H1 (cell line): ENCODE measurements around the gene AMMECR1L. TPM values are rescaled to one million over a fixed set of nuclear protein-coding genes. Genes with fewer than 3 reads are reported as not detected.

ENCODE experiments used
- CTCF ChIA-PET: fragments of 300-600 bp; sonication (Branson Sonifier 250); formaldehyde crosslinking; loops from one replicate; lab custom pipeline; 2021; ENCODE audit not compliant: partially characterized antibody; lab: Charles Lee
- POLR2A ChIA-PET: fragments of 300-600 bp; sonication (Branson Sonifier 250); formaldehyde crosslinking; loops from one replicate; lab custom pipeline; 2021; ENCODE audit warnings: inconsistent platforms; ENCODE audit not compliant: partially characterized antibody; lab: Charles Lee
- DNase-seq, 2 experiments: peaks; one replicate each; pipeline versions ENCODE4 v3.0.0 to v3.0.0-alpha.2; 2010 to 2022; ENCODE audit warnings: low spot score in 2 of 2, low read depth in 1 of 2, mixed read lengths in 1 of 2
- FAIRE-seq: peaks from 2 replicates; lab custom pipeline; 2011; peaks lifted over from hg19 to GRCh38; lab: Jason Lieb, UNC
- H2AFZ ChIP-seq: 2 replicates; pipeline ENCODE4 v1.8.1; 2012; ENCODE audit warnings: low read length, inconsistent platforms
- H2AK5ac ChIP-seq: 2 replicates; pipeline ENCODE4 v1.6.1; 2013; ENCODE audit warnings: low read depth, low read length
- H2BK120ac ChIP-seq: replicated peaks from 2 replicates; pipeline ENCODE3; 2013; ENCODE audit warnings: low read depth, low read length, inconsistent platforms
- H2BK12ac ChIP-seq: 2 replicates; pipeline ENCODE4 v1.6.1; 2013; ENCODE audit warnings: low read depth, low read length
- H2BK15ac ChIP-seq: 2 replicates; pipeline ENCODE4 v1.6.1; 2013; ENCODE audit warnings: low read length
- H2BK20ac ChIP-seq: 2 replicates; pipeline ENCODE4 v1.6.1; 2013; ENCODE audit warnings: low read length
- H2BK5ac ChIP-seq: 2 replicates; pipeline ENCODE4 v1.6.1; 2013; ENCODE audit warnings: low read depth, low read length
- H3K14ac ChIP-seq: 2 replicates; pipeline ENCODE4 v1.6.1; 2013; ENCODE audit warnings: inconsistent platforms; ENCODE audit not compliant: insufficient read length
- H3K18ac ChIP-seq: 2 replicates; pipeline ENCODE4 v1.6.1; 2013; ENCODE audit warnings: low read length; ENCODE audit errors: extremely low read depth
- H3K23ac ChIP-seq: 2 replicates; pipeline ENCODE4 v1.6.1; 2013; ENCODE audit warnings: inconsistent platforms; ENCODE audit not compliant: insufficient read length
- H3K23me2 ChIP-seq: 2 replicates; pipeline ENCODE4 v1.6.1; 2013; ENCODE audit warnings: low read depth, low read length
- H3K27ac ChIP-seq: 2 replicates; pipeline ENCODE4 v1.6.1; 2011; ENCODE audit warnings: low read depth, low read length, inconsistent platforms
- H3K27me3 ChIP-seq, 4 experiments: replicated peaks in 1 of 4; 1 replicate in 1 of 4; 2 replicates in 3 of 4; pipeline versions ENCODE4 v1.6.1 to v1.8.1; 2011 to 2013; ENCODE audit warnings: low read length in 3 of 4, mild to moderate bottlenecking in 3 of 4, inconsistent platforms in 2 of 4, mixed read lengths in 2 of 4, moderate library complexity in 1 of 4; ENCODE audit not compliant: control insufficient read depth in 3 of 4, insufficient read depth in 3 of 4; ENCODE audit errors: extremely low read depth in 1 of 4
- H3K36me3 ChIP-seq, 4 experiments: 2 replicates each; pipeline versions ENCODE4 v1.6.1 to v1.8.1; 2011 to 2013; ENCODE audit warnings: mild to moderate bottlenecking in 4 of 4, low read length in 3 of 4, moderate library complexity in 2 of 4, control low read depth in 1 of 4, inconsistent platforms in 1 of 4; ENCODE audit not compliant: insufficient read depth in 4 of 4, control insufficient read depth in 2 of 4
- H3K4ac ChIP-seq: replicated peaks from 2 replicates; pipeline ENCODE3; 2013; ENCODE audit warnings: low read length, low read depth, mixed read lengths, inconsistent platforms; ENCODE audit not compliant: insufficient read length
- H3K4me1 ChIP-seq, 4 experiments: replicated peaks in 1 of 4; 1 replicate in 1 of 4; 2 replicates in 3 of 4; pipeline versions ENCODE4 v1.6.1 to v1.8.1; 2011 to 2013; ENCODE audit warnings: low read length in 3 of 4, inconsistent platforms in 2 of 4, mixed read lengths in 1 of 4; ENCODE audit not compliant: insufficient read depth in 4 of 4, control insufficient read depth in 3 of 4
- H3K4me2 ChIP-seq, 2 experiments: 2 replicates each; pipeline versions ENCODE4 v1.6.1 to v1.8.1; 2011 to 2013; ENCODE audit warnings: low read depth in 2 of 2, low read length in 2 of 2, control low read depth in 1 of 2, inconsistent platforms in 1 of 2, mild to moderate bottlenecking in 1 of 2; ENCODE audit not compliant: insufficient read depth in 1 of 2
- H3K4me3 ChIP-seq, 4 experiments: fragments of 200-600, 300-600 bp in 1 of 4; sonication (generic), shearing (Covaris generic), sonication (Bioruptor Twin) in 1 of 4; 2 replicates each; pipeline versions ENCODE4 v1.5.1 to v1.8.1; 2011 to 2016; ENCODE audit warnings: low read length in 4 of 4, low read depth in 3 of 4, control low read depth in 2 of 4, inconsistent platforms in 2 of 4, mild to moderate bottlenecking in 2 of 4, mixed read lengths in 1 of 4, moderate library complexity in 1 of 4; ENCODE audit not compliant: insufficient read depth in 2 of 4; ENCODE audit errors: extremely low read depth in 1 of 4
- H3K56ac ChIP-seq: replicated peaks from 2 replicates; pipeline ENCODE3; 2013; ENCODE audit warnings: low read depth, mild to moderate bottlenecking, mixed read lengths, low read length, inconsistent platforms; ENCODE audit not compliant: insufficient read length
- H3K79me1 ChIP-seq: 2 replicates; pipeline ENCODE4 v1.6.1; 2013; ENCODE audit warnings: low read depth, low read length, control low read depth
- H3K79me2 ChIP-seq, 2 experiments: 2 replicates each; pipeline versions ENCODE4 v1.6.1 to v1.8.1; 2012 to 2013; ENCODE audit warnings: low read length in 2 of 2, mild to moderate bottlenecking in 2 of 2, inconsistent platforms in 1 of 2; ENCODE audit not compliant: insufficient read depth in 2 of 2, control insufficient read depth in 1 of 2
- H3K9ac ChIP-seq, 4 experiments: replicated peaks in 1 of 4; 1 replicate in 1 of 4; 2 replicates in 3 of 4; pipeline versions ENCODE4 v1.6.1 to v1.8.1; 2011 to 2013; ENCODE audit warnings: low read depth in 3 of 4, low read length in 3 of 4, control low read depth in 2 of 4, mild to moderate bottlenecking in 2 of 4, moderate library complexity in 2 of 4, inconsistent platforms in 1 of 4; ENCODE audit errors: extremely low read depth in 1 of 4
- H3K9me3 ChIP-seq, 2 experiments: 2 replicates each; pipeline versions ENCODE4 v1.6.1 to v1.8.1; 2012 to 2013; ENCODE audit warnings: mild to moderate bottlenecking in 2 of 2, moderate library complexity in 2 of 2, control low read depth in 1 of 2, inconsistent platforms in 1 of 2, low read depth in 1 of 2, low read length in 1 of 2, mixed read lengths in 1 of 2; ENCODE audit not compliant: insufficient read depth in 2 of 2
- H4K20me1 ChIP-seq, 2 experiments: replicated peaks in 1 of 2; 2 replicates each; pipeline versions ENCODE3 to v1.8.1; 2011 to 2013; ENCODE audit warnings: inconsistent platforms in 2 of 2, low read length in 2 of 2, mild to moderate bottlenecking in 1 of 2; ENCODE audit not compliant: insufficient read depth in 2 of 2, control insufficient read depth in 1 of 2
- H4K5ac ChIP-seq: 2 replicates; pipeline ENCODE4 v1.6.1; 2013; ENCODE audit warnings: low read length, low read depth, mixed read lengths, inconsistent platforms; ENCODE audit not compliant: insufficient read length
- H4K8ac ChIP-seq: 2 replicates; pipeline ENCODE4 v1.8.0; 2013; ENCODE audit warnings: mild to moderate bottlenecking, moderate library complexity, low read length, inconsistent platforms; ENCODE audit not compliant: insufficient read depth; ENCODE audit errors: extremely low read depth
- H4K91ac ChIP-seq: replicated peaks from 2 replicates; pipeline ENCODE3; 2013; ENCODE audit warnings: low read length, mixed read lengths, inconsistent platforms; ENCODE audit not compliant: insufficient read length
- TAF1 ChIP-seq: IDR thresholded peaks from 2 replicates; pipeline ENCODE4 v1.6.1; 2011; ENCODE audit warnings: mild to moderate bottlenecking, low read depth, low read length
- polyA plus RNA-seq, 7 experiments: library from polyadenylated mRNA; depleted of rRNA in 3 of 7; stranded (reverse) in 5 of 7; unstranded in 2 of 7; fragments of >200 nt in 5 of 7; fragments of 200-250 nt in 2 of 7; gene quantifications; 1 replicate in 5 of 7; 2 replicates in 1 of 7; 4 replicates in 1 of 7; pipeline versions ENCODE4 v1.2.1 to v1.2.3, GENCODE V29; 2011 to 2013; ENCODE audit warnings: missing spikeins in 2 of 7, mixed read lengths in 2 of 7
- total RNA-seq: library from RNA; stranded (reverse); fragmentation: NEBNext Ultra II Directional; extraction: Animal tissue kit (Norgen Biotek cat#: 25700); gene quantifications from 2 replicates; pipeline ENCODE4 v1.2.1, GENCODE V29; 2021

Gene AMMECR1L
- total and polyA plus RNA-seq, 2 of the 8 experiments (the other 6 are each of a cell fraction or from before 2014, with no cell fraction given): 10.1 to 18.8 TPM

- Histone ChIP-seq H2BK5ac (no peak overlapping the region), H3K4me3 (no peak overlapping the region), H4K8ac (no peak overlapping the region), H3K79me1 (no peaks in the 10 kb centered on the region; the same call in 1 of the 2 replicates), H3K18ac (no peak overlapping the region), H4K20me1 (peaks cover 0 to 9% of the 10 kb centered on the region in 2 experiments), H3K9ac (no peak overlapping the region), H3K9me3 (no peaks in the 10 kb centered on the region), H4K91ac (no peak overlapping the region), H2AK5ac (no peak overlapping the region), H3K14ac (no peak overlapping the region), H2BK120ac (no peak overlapping the region), H3K4ac (no peak overlapping the region), H3K23ac (no peak overlapping the region), H2AFZ (no peak overlapping the region), H3K79me2 (0 out of 4 replicates have a peak, but pooled peaks cover 0 to 4% of the 10 kb centered on the region in 2 experiments), H2BK12ac (no peak overlapping the region), H4K5ac (no peak overlapping the region), H3K56ac (no peak overlapping the region), H2BK15ac (no peak overlapping the region), H3K23me2 (no peaks in the 10 kb centered on the region), H3K4me1 (no peaks in the 10 kb centered on the region), H3K36me3 (peaks cover 19 to 78% (median 51%) of the 10 kb centered on the region in 4 experiments), H3K4me2 (no peak overlapping the region), H3K27me3 (no peaks in the 10 kb centered on the region), H3K27ac (no peak overlapping the region), H2BK20ac (no peak overlapping the region)
- ChIA-PET POLR2A (no interaction called here), CTCF (interaction anchor here (0.6 kb wide), 1 partner anchor 26 kb away, joined by 3 read pairs; no protein-coding TSS in a partner anchor)
- no peak for TF ChIP-seq TAF1
- DNase-seq: no peak
- no peak for FAIRE-seq
Measured at GRCh38 chr2:127865926-127866325, 19.8 kb downstream of the AMMECR1L start.
